ENCODE measurements around the gene SMNDC1. TPM values are rescaled to one million over a fixed set of nuclear protein-coding genes. Genes with fewer than 3 reads are reported as not detected.
"Not testable (repeated sequence)": the region's sequence is repeated elsewhere in the genome, so short reads cannot be mapped to it uniquely, and the experiment has no call there.

SMNDC1 gene
- total RNA-seq, 6 experiments from 2014 or later: 5.1 to 13.3 (median 9.1) TPM

- H3K4me3 ChIP-seq: no peak overlapping the region
- ATAC-seq (no peak), DNase-seq (no peak)
- 67% methylated on average over 5 of the region's 5 CpGs for WGBS (ENCODE audit: insufficient coverage, low coverage, low lambda C conversion rate, missing lambda C conversion rate)
- H3K4me1 ChIP-seq: no peaks in the 10 kb centered on the region
- H3K36me3 ChIP-seq: no peaks in the 10 kb centered on the region
- no peak overlapping the region for H3K27ac ChIP-seq
- no peaks in the 10 kb centered on the region for H3K9me3 ChIP-seq
- no peak for TF ChIP-seq POLR2A (IDR thresholded peaks at IDR 0.05)
- no peak for TF ChIP-seq CTCF (IDR thresholded peaks at IDR 0.05)
- H3K27me3 ChIP-seq: no peaks in the 10 kb centered on the region
- intact Hi-C loops (cut with DNase I): no loop called here
Measured at GRCh38 chr10:110334061-110334656, 29.4 kb upstream of the SMNDC1 start.

- H3K27me3 ChIP-seq; H3K4me3 ChIP-seq; H3K4me1 ChIP-seq; intact Hi-C loops (cut with DNase I); H3K36me3 ChIP-seq; H3K27ac ChIP-seq; H3K9me3 ChIP-seq; DNase-seq; ATAC-seq: not testable (repeated sequence)
- 17% methylated on average over 1 of the region's 32 CpGs for WGBS (ENCODE audit: insufficient coverage, low coverage, low lambda C conversion rate, missing lambda C conversion rate)
Measured at GRCh38 chr10:110331226-110331795, 26.6 kb upstream of the SMNDC1 start.

- Histone ChIP-seq H3K27ac (no peak overlapping the region), H3K9me3 (no peaks in the 10 kb centered on the region), H3K27me3 (no peaks in the 10 kb centered on the region), H3K4me1 (no peaks in the 10 kb centered on the region), H3K4me3 (no peak overlapping the region), H3K36me3 (no peaks in the 10 kb centered on the region)
- TF ChIP-seq POLR2A (IDR thresholded peaks at IDR 0.05) (no peak), CTCF (IDR thresholded peaks at IDR 0.05) (no peak)
- no peak for ATAC-seq
- intact Hi-C loops (cut with DNase I): no loop called here
- 79% methylated on average over 6 of the region's 6 CpGs for WGBS (ENCODE audit: insufficient coverage, low coverage, low lambda C conversion rate, missing lambda C conversion rate)
- DNase-seq: no peak
Measured at GRCh38 chr10:110330675-110331074, 26.0 kb upstream of the SMNDC1 start.

- no peaks in the 10 kb centered on the region for H3K27me3 ChIP-seq
- DNase-seq (no peak), ATAC-seq (no peak)
- H3K36me3 ChIP-seq: no peaks in the 10 kb centered on the region
- H3K27ac ChIP-seq: no peak overlapping the region
- WGBS (ENCODE audit: insufficient coverage, low coverage, low lambda C conversion rate, missing lambda C conversion rate): 74% methylated on average over 5 of the region's 5 CpGs
- H3K4me1 ChIP-seq: no peaks in the 10 kb centered on the region
- TF ChIP-seq CTCF (IDR thresholded peaks at IDR 0.05) (no peak), POLR2A (IDR thresholded peaks at IDR 0.05) (no peak)
- intact Hi-C loops (cut with DNase I): no loop called here
- no peak overlapping the region for H3K4me3 ChIP-seq
- H3K9me3 ChIP-seq: no peaks in the 10 kb centered on the region
Measured at GRCh38 chr10:110327262-110327914, 22.7 kb upstream of the SMNDC1 start.

GRCh38 chr10:110326351-110327032 lies 21.8 kb upstream of the SMNDC1 start:
- intact Hi-C loops (cut with DNase I): no loop called here
- Histone ChIP-seq H3K4me1 (no peaks in the 10 kb centered on the region), H3K9me3 (no peaks in the 10 kb centered on the region), H3K27me3 (no peaks in the 10 kb centered on the region), H3K36me3 (no peaks in the 10 kb centered on the region), H3K4me3 (no peak overlapping the region), H3K27ac (no peak overlapping the region)
- ATAC-seq (no peak), DNase-seq (no peak)
- no peak for TF ChIP-seq POLR2A (IDR thresholded peaks at IDR 0.05)
- no peak for TF ChIP-seq CTCF (IDR thresholded peaks at IDR 0.05)
- 60% methylated on average over 4 of the region's 4 CpGs for WGBS (ENCODE audit: insufficient coverage, low coverage, low lambda C conversion rate, missing lambda C conversion rate)

Data from right lobe of liver (tissue), 6 donors.